DOHH2 (cell line): Measurements from ENCODE around the gene AP5Z1.

Experiments
- H3F3A ChIP-seq: fragments of 200-600 bp; sonication (generic), shearing (Covaris generic); 2 replicates; pipeline ENCODE4 v1.6.0; 2016; ENCODE audit warnings: antibody characterized with exemption, mild to moderate bottlenecking; ENCODE audit not compliant: control insufficient read depth, insufficient read depth
- H3K27ac ChIP-seq: fragments of 200-600 bp; sonication (generic); 2 replicates; pipeline ENCODE4 v1.5.1; 2014; ENCODE audit warnings: low read depth, mild to moderate bottlenecking, low read length, moderate library complexity
- H3K27me3 ChIP-seq: fragments of 200-600 bp; sonication (generic); 2 replicates; pipeline ENCODE4 v1.6.1; 2014; ENCODE audit warnings: mild to moderate bottlenecking, low read length, mixed read lengths; ENCODE audit not compliant: control insufficient read depth
- H3K36me3 ChIP-seq: fragments of 200-600 bp; sonication (generic); 2 replicates; pipeline ENCODE4 v1.6.1; 2014; ENCODE audit warnings: mild to moderate bottlenecking, low read length, moderate library complexity, mixed read lengths; ENCODE audit not compliant: control insufficient read depth
- H3K4me1 ChIP-seq: fragments of 200-600 bp; sonication (generic); 2 replicates; pipeline ENCODE4 v1.6.1; 2014; ENCODE audit warnings: mild to moderate bottlenecking, low read length, mixed read lengths; ENCODE audit not compliant: control insufficient read depth
- H3K4me2 ChIP-seq: fragments of 200-600 bp; sonication (generic); 2 replicates; pipeline ENCODE4 v1.6.0; 2014; ENCODE audit warnings: mild to moderate bottlenecking, low read length, moderate library complexity
- H3K4me3 ChIP-seq: fragments of 200-600 bp; sonication (generic); 2 replicates; pipeline ENCODE4 v1.5.1; 2014; ENCODE audit warnings: mild to moderate bottlenecking, low read length, mixed read lengths
- H3K79me2 ChIP-seq: fragments of 200-600 bp; sonication (generic); 2 replicates; pipeline ENCODE4 v1.6.1; 2014; ENCODE audit warnings: mild to moderate bottlenecking, low read length, mixed read lengths; ENCODE audit not compliant: control insufficient read depth
- H3K9me2 ChIP-seq: fragments of 200-600 bp; sonication (generic); replicated peaks from 2 replicates; pipeline ENCODE4 v1.6.1; 2014; ENCODE audit warnings: mild to moderate bottlenecking, low read length, mixed read lengths; ENCODE audit not compliant: control insufficient read depth
- H3K9me3 ChIP-seq: fragments of 200-600 bp; sonication (generic); 2 replicates; pipeline ENCODE4 v1.6.1; 2014; ENCODE audit warnings: antibody characterized with exemption, low read length, mixed read lengths; ENCODE audit not compliant: control insufficient read depth, insufficient read depth
- H4K20me1 ChIP-seq: fragments of 200-600 bp; sonication (generic); 2 replicates; pipeline ENCODE4 v1.6.0; 2014; ENCODE audit warnings: low read depth, mild to moderate bottlenecking, antibody characterized with exemption, low read length, moderate library complexity; ENCODE audit not compliant: control insufficient read depth, insufficient read depth
- EZH2phosphoT487 ChIP-seq: fragments of 200-600 bp; sonication (generic); IDR thresholded peaks from 2 replicates; pipeline ENCODE4 v1.6.1; 2017; ENCODE audit warnings: borderline replicate concordance, mild to moderate bottlenecking, antibody characterized with exemption, low read length, moderate library complexity, mixed read lengths
- TF ChIP-seq, protein P1 (sequence below): fragments of 200-600 bp; sonication (generic); IDR thresholded peaks from one replicate; pipeline ENCODE4 v1.5.1; 2014; ENCODE audit warnings: antibody characterized with exemption, mild to moderate bottlenecking, low read depth, low read length; ENCODE audit not compliant: poor library complexity, severe bottlenecking

AP5Z1 gene

GRCh38 chr7:4820967-4821471 is 45.6 kb downstream of the AP5Z1 start:
- H3K27me3 ChIP-seq: no peaks in the 10 kb centered on the region
- H3K4me2 ChIP-seq: no peak overlapping the region
- H3K9me3 ChIP-seq: no peaks in the 10 kb centered on the region
- no peaks in the 10 kb centered on the region for H3K36me3 ChIP-seq
- no peaks in the 10 kb centered on the region for H4K20me1 ChIP-seq
- no peaks in the 10 kb centered on the region for H3K4me1 ChIP-seq
- TF ChIP-seq, protein P1, sequence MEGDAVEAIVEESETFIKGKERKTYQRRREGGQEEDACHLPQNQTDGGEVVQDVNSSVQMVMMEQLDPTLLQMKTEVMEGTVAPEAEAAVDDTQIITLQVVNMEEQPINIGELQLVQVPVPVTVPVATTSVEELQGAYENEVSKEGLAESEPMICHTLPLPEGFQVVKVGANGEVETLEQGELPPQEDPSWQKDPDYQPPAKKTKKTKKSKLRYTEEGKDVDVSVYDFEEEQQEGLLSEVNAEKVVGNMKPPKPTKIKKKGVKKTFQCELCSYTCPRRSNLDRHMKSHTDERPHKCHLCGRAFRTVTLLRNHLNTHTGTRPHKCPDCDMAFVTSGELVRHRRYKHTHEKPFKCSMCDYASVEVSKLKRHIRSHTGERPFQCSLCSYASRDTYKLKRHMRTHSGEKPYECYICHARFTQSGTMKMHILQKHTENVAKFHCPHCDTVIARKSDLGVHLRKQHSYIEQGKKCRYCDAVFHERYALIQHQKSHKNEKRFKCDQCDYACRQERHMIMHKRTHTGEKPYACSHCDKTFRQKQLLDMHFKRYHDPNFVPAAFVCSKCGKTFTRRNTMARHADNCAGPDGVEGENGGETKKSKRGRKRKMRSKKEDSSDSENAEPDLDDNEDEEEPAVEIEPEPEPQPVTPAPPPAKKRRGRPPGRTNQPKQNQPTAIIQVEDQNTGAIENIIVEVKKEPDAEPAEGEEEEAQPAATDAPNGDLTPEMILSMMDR: no peak
- TF ChIP-seq EZH2phosphoT487: no peak
- no peaks in the 10 kb centered on the region for H3K9me2 ChIP-seq
- H3K79me2 ChIP-seq: no peaks in the 10 kb centered on the region
- no peak overlapping the region for H3K27ac ChIP-seq
- no peak overlapping the region for H3K4me3 ChIP-seq
- no peaks in the 10 kb centered on the region for H3F3A ChIP-seq

- TF ChIP-seq, protein P1: no peak
- TF ChIP-seq EZH2phosphoT487: no peak
- Histone ChIP-seq H3K36me3 (no peaks in the 10 kb centered on the region), H3K79me2 (no peaks in the 10 kb centered on the region), H3K9me3 (no peaks in the 10 kb centered on the region), H3K9me2 (no peaks in the 10 kb centered on the region), H3K4me2 (no peak overlapping the region), H3K27ac (no peak overlapping the region), H3K27me3 (no peaks in the 10 kb centered on the region), H3K4me1 (no peaks in the 10 kb centered on the region), H3K4me3 (no peak overlapping the region), H4K20me1 (no peaks in the 10 kb centered on the region), H3F3A (no peaks in the 10 kb centered on the region)
Observed at GRCh38 chr7:4822677-4823076, 47.3 kb downstream of the AP5Z1 start.

GRCh38 chr7:4823441-4824119 is 48.2 kb downstream of the AP5Z1 start:
- TF ChIP-seq, protein P1: no peak
- no peak for TF ChIP-seq EZH2phosphoT487
- Histone ChIP-seq H4K20me1 (no peaks in the 10 kb centered on the region), H3K27me3 (no peaks in the 10 kb centered on the region), H3K79me2 (no peaks in the 10 kb centered on the region), H3K9me3 (no peaks in the 10 kb centered on the region), H3K4me1 (no peaks in the 10 kb centered on the region), H3K36me3 (no peaks in the 10 kb centered on the region), H3K4me3 (no peak overlapping the region), H3K27ac (no peak overlapping the region), H3K4me2 (no peak overlapping the region), H3K9me2 (no peaks in the 10 kb centered on the region), H3F3A (no peaks in the 10 kb centered on the region)
